NCI-H2107 (cell line): ENCODE results near the gene VPS9D1.
"Not testable (repeated sequence)": the region's sequence is repeated elsewhere in the genome, so short reads cannot be mapped to it uniquely, and the experiment has no call there.

ENCODE experiments used
- DNase-seq: peaks from one replicate; lab custom pipeline; 2025; lab: John Stamatoyannopoulos, UW

The VPS9D1 gene

DNA sequence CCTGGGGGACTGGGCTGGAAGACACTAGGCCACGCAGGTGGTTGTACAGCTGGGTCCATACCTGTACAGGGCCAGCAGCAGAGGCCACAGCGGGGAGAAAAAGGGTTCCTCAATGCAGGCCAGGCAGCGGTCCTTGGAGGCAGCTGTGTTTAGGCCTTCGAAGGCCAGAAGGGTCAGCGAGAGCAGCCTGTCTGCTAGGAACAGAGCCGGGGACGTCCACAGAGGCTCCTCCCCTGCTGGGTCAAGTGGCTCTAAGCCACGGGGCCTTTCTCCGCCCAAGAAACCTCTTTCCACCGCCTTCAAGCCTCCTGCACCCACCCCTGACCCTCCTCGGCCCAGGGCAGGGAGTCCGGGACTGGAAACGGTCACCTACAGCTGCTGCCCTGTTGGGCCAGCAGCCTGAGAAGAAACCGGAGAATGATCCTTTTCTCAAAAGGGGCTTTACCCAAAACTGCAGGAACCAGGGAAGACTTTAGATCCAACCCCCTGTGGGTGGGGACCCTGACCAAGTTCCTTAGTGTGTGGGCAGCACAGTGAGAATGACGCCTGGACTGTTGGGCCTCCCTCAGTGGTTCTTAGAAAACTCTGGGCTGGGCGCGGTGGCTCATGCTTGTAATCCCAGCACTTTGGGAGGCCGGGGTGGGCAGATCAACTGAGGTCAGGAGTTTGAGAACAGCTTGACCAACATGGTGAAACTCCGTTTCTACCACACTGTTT lies 10.8 kb downstream of the VPS9D1 start:
- DNase-seq = no peak

DNA sequence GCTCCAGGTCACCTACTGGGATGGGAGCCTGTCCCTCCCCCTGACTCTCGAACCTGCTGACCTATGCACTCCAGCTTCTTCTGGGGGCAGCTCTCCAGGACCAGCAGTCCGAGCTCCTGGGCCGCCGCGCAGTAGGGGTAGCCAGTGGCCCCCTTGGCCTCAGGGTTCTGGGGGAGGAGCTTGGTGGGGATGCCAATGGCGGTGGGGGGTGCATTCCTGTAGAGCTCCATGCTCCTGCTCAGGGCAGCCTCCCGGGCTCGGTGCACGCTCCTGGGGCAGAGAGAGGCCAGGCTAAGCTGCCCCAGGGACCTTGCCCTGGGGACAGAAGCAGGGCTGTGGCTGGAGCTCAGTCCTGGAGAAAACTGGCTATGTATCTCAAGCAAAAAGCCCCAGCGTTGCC lies 11.5 kb downstream of the VPS9D1 start:
- DNase-seq = no peak

DNA sequence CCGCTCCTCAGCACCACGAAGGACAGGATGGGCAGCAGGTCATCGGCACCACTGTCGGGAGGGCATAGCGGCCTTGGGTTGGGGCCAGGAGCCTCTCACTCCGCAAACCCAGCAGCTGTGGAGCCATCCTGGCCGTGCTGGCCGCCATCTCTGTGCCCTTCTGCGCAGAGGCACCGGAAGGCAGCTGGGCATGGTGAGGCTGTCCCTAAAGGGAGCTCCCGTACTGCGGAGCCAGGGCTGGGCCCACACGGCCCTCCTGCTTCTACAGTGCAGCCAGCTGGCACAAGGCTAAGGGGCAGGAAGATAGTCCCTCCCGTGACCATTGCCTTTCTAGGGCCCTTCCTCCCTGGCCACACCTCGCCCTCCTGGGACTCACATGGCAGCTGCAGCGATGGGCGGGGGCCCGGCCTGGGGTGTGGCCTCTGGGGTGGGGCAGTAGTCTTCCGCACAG lies 12.2 kb downstream of the VPS9D1 start:
- no peak for DNase-seq

DNA sequence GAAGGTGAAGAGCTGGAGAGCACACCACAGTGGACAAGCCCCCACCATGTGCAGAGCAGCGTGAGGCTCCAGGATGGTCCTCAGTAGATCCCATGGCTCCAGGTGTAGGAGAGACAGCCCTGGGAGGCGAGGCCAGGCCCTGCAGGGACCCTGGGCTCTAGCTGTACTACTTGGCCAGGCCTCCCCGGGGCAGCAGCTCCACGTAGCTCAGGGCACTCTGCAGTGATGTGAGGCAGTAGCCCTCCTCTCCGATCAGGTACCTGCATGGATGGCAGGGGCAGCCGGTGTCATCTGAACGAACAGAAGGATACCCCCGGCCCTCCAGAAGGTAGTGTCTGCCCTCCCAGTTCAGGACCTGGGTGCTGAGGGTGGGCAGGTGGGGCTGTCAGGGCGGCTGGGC lies 13.0 kb downstream of the VPS9D1 start:
- DNase-seq = no peak

DNA sequence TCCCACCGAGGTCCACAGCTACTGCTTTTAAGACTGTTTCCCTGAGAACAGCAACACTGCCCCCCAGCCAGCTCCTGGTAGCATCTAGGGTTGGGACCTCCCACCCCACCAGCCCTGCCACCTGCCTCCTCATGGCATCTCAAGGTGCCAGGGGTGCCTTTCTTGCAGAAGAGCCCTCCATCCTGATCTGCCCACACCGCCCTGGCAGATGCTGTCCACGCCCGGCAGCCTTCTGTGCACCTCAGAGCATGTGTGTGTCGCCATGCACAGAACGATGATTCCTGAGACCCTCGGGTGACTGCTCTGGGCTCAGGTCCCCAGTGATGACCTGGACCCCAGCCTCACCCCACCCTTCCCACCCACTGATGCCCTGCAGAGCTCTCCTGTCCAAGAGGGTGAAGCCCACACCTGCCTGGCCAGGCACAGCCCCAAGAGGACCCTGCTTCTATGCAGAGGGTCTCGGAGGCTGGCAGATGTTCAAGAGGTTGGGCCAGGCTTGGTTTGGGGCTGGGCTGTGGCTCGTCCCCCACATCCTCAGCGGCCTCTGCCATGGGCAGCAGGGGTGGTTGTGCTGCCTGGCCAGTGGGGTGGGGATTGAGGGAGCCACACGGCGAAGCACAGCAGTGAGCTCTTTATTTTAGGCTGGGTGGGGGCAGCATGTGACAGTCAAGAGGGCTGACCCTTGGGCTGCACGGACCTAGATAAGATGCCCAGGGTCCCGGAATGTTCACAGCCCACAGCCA lies 14.0 kb downstream of the VPS9D1 start:
- no peak for DNase-seq

DNA sequence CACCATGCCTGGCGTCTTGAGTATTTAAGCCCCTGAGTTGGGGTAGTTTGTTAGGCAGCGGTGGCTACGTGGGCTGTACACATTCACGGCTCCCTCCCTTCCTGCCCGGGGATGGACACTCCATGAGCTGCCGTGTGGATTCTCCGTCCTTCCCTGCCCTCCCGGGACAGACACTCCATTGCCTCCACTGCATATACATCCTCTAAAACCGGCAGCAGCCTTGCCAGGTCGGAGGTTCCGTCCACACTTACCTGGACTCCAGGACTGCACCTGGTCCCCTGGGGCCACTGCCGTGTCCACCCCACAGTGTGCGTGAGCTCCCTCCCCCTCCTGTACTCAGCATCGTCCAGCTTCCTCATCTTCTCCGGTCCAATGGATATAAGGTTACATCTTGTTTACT lies 15.7 kb downstream of the VPS9D1 start:
- DNase-seq = no peak

DNA sequence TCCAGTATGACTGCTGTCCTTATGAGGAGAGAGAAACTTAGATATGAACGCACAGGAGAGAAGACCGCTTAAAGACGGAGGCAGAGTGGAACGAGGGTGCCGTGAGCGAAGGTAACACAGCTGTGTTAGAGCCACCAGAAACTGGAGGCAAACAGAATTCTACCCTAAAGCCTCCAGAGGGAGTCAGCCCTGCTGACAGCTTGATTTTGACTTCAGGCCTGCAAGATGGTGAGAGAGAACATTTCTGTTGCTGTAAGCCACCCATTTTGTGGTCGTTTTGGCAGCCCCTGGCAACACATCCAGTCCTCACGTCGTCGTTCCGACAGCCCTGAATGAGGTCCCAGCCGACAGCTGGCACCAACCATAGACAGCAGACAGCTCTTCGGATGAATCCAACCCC lies 16.4 kb downstream of the VPS9D1 start:
- DNase-seq = no peak

DNA sequence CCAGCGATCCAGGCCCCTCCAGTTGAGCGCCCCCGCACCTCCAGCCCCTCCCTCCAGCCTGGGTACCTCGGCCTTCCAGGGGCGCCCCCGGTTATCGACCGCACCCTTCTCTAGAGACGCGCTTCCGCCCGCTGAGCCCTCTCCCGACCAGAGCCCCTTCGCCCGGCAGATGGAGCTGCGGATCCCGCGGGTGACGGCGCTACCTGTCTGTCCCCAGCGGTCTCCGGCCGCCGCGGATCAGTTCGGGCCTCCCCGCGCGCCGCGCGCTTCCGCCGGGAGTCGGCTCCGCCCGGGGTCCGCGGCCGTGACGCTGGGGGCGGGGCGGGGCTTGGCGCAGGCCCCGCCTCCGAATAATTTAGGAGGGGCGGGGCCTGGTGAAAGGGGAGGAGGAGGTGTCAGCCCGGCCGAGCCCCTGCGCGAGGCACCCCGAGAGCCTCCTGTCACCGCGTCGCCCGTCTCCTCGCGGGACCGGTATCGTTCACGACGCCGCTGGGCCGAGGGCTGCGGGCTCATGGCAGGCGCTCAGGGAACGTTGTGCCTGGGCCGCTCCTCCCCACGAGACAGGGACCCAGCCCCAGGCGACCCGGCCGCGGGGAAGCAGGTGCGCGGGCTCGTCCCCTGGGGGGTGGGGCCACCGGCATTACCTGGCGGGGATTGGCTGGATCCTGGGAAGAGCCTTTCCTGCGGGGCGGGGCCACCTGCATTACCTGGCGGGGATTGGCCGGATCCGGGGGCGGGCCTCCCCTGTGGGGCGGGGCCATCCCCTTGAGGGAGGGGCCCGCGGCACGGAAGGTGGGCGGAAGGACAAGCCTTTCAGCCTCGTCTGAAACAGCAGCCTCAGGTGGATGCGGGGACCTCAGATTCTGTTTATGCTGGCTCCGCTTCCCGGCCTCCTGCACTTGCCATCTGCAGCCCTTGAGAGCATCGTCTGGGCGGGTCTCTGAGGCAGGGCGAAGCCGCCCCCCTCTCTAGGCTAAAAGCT lies 19.0 kb downstream of the VPS9D1 start, which contains the start of gene SPATA2L:
Gene SPATA2L, minus strand, starts transcription at position 281 of the 982 bp plus-strand sequence. CDS start 473 bp downstream, outside the sequence.
- peak; percentile 90 for DNase-seq

DNA sequence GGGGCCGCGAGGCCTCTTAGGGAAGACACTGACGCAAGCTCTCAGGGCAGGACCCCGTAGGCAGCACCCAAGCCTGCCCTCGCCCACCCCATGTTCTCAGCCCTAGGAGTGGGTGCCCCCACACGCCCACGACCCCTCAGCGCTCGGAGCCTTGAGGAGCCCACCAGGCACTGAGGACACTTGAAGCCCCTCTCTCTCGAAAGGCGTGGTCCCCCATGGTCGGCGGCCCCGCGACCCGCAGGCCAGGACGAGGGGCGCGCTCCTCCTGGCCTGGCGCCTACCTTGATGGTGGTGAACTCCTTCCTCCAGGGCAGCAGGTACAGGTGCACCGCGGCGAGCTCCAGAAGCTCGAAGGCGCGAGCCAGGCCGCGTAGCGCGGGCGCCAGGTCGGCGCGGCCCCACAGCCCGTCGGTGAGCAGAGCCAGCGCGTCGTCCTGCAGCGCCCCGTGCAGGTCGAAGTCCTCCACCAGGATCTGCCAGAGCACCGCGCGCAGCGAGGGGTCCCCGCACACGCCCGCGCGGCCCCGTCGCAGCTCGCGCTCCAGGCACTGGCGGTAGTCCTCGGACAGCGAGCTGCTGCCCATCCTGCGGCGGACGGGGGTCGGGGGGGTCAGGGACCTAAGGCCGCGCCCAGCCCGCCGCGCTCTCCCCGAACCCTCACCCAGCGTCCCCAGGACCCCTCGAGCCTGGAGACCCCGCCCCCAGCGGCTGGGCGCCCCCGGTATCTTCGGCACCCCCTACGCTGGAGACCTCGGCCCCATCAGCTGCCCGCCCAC lies 19.9 kb downstream of the VPS9D1 start:
- no peak for DNase-seq

DNA sequence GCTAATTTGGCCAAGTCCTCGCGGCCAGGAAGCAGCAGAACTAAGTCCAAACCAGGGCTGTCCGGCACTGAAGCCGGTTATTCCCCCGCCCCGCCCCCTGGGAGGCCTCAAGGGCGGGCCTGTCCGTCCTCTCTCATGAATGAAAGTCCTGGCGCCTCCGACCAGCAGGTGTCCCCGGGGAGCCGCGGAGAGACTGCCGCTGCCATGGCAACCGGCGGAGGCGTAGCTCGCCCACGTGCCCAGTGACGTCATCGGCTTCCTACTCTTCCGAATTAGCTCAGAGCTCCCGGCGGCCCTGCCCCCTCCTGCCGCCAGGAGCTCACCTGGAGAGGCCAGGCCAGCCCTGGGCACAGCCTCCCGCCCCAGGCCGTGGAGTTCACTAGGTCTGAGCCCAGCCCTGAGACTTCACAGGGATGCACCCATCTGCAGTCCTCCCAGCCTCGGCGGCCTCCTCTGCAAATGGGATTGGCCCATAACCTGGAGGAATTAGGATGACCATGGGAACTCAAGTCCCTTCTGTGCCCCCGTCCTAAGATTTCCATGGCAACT lies 20.5 kb downstream of the VPS9D1 start:
- DNase-seq = peak; percentile 99

DNA sequence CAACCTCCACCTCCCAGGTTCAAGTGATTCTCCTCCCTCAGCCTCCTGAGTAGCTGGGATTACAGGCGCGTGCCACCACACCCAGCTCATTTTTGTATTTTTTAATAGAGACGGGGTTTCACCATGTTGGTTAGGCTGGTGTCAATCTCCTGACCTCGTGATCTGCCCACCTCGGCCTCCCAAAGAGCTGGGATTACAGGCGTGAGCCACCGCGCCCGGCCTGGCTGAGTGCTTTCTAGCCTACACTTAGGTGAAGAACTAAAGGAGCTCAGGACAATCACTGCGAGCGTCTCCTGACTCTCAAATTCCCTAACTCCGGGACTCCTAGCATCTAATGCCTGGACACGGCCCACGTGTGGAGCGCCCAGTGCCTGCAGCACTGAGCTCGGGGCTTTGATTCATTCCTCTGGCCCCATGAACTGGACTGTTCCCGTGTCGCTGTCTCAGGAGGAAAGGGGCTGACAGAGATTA lies 21.0 kb downstream of the VPS9D1 start:
- DNase-seq = not testable (repeated sequence)

DNA sequence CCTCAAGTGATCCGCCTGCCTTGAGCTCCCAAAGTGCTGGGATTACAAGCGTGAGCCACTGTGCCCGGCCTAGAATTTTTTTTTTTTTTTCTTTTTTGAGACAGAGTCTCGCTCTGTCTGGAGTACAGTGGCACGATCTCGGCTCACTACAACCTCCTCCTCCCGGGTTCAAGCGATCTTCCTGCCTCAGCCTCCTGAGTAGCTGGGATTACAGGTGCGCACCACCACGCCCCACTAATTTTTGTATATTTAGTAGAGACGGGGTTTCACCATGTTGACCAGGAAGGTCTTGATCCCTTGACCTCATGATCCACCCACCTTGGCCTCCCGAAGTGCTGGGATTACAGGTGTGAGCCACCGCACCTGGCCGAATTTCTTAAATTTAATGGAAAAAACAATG lies 22.0 kb downstream of the VPS9D1 start:
- not testable (repeated sequence) for DNase-seq

DNA sequence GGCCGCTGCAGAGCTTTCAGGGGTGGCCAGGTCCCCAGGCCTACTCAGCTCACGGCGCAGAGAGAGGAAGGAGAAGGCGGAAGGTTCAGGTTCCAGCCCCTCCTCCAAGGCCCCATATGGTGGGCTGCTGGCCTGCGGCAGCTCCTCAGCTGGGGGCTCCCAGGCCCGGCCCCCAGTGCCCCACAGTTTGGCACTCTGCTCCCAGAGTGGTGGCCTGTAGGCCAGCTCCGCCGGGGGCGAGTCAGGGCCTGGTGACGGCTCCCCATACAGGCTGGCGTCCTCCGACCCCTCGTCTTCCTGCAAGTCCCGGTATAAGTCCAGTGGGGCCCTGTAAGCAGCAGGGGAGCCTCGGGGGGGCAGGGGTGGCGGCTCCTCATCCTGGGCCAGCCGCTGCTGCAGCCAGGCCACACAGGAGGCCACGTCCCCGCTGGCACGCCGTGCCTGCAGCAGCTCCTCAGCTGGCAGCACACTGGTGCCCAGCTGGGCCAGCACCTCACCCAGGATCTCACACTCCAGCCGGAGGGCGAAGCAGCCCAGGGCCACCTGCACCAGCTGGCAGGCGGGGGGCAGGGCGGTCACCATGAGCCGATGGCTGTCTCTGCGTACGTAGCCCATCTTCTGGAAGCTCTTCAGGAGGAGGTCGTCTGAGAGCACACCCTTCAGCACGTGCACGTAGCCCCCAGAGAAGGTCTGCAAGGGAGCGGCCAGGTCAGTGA lies 22.9 kb downstream of the VPS9D1 start:
- DNase-seq = no peak

DNA sequence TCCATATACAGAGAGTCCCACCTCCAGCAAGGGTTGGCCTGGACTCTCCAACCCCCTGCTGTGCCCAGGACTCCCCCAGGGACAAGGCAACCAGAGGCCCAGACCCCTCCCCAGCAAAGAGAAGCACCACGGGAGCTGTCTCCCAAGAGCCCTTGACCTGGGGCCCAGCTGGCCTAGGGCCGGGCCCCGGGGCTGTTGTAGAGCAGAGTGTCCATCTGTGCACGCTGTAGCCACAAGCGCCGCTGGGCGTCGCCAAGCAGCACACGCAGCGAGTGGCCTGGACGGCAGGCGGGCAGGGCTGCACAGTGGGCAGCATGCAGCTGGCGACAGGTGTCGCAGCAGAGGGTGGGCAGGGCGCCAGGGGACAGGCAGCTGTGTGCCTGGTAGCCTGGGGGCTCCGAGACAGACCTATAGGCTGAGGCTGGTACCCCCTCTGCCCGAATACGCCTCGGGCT lies 23.5 kb downstream of the VPS9D1 start:
- DNase-seq = peak; percentile 28

DNA sequence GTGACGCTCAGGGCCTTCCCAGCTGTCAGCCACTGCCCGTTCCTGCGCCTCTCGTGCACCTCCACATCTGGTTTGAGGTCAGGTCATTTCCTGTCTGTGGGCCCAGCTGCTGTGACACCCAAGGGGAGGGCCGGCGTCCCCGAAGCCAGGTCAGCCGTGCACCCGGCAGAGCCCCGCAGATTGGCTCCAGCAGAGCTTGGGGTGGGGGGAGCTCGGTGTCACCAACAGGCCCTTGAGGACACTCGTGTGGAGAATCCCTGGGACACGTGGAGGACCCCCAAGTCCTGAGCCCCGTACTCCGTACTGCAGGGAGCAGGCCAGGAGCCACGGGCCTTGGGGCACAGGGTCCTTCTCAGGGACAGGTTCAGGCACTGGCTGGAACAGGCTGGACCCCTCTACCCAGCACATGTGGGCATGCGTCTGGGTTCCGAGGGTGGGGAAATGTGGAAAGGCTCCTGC lies 24.0 kb downstream of the VPS9D1 start:
- DNase-seq = no peak

DNA sequence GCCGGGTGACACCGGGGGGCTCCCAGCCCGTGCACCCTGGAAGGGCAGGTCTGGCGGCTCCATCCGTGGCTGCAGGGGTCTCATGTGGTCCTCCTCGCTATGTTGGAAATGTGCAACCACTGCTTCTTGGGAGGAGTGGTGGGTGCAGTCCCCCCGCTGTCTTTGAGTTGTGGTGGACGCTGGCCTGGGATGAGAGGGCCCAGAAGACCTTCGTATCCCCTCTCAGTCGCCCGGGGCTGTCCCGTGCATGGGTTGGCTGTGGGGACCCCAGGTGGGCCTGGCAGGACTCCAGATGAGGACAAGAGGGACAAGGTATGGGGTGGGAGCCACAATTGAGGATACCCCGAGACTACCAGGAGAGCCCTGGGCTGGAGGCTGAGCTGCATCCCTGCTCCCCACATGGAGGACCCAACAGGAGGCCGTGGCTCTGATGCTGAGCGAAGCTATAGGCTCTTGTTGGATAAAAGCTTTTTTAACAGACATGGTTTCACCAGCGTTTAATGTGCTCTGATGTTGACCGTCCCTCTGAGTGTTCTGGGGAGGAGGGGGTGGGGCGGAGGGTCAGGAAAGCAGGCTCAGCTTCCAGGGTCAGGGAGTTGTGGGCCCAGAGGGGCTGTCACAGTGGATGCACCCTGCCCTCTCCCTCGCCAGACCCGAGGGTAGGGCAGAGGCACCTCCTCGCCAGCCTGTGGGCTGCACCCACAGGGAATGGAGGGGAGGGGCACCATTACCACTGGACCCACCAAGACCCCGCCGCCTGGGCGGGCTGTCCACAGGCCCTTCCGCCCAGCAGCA lies 24.6 kb downstream of the VPS9D1 start:
- DNase-seq = no peak

DNA sequence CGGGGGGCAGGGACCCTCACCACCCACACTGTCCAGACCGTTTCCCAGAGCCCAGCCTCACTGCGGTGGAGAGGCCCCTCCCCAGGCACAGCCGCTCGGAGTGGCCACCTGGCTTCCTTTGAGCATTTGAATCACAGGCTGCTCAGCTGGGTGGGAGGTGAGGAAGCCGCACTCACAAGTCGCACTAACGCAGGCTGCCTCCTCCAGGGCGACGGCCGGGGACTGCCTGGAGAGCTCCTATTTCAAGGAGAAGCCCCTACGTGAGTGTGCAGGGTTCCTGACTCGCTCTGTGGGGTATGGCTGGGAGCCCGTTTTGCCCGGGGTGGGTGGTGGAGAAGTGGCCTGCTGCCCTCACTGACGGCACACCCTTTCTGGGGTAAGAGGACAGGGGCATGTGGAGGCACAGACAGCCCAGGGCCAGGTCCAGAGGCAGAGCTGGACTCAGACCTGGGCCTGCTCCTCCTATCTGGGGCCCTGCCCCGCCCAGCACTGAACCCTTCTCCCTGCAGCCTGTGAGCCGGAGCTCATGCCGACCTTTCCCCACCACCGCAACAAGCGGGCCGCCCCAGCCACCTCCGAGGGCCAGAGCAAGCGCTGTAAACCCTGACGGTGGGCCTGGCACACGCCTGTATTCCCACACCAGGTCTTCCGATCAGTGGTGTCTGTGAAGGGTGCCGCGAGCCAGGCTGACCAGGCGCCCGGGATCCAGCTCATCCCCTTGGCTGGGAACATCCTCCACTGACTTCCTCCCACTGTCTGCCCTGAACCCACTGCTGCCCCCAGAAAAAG lies 25.4 kb downstream of the VPS9D1 start:
- no peak for DNase-seq

DNA sequence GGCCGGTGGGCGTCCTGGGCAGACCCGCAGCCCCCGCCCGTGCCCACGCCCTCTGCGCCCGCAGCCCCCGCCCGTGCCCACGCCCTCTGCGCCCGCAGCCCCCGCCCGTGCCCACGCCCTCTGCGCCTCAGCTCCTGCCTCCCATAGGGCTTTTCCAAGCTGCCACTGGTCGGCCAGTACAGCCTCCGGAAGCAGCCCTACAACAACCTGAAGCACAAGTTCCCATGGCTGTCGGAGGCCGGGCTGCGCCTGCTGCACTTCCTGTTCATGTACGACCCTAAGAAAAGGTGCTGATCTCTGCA lies 26.0 kb downstream of the VPS9D1 start:
- not testable (repeated sequence) for DNase-seq
